ENCODE measurements around the gene XCR1.

The XCR1 gene

DNA sequence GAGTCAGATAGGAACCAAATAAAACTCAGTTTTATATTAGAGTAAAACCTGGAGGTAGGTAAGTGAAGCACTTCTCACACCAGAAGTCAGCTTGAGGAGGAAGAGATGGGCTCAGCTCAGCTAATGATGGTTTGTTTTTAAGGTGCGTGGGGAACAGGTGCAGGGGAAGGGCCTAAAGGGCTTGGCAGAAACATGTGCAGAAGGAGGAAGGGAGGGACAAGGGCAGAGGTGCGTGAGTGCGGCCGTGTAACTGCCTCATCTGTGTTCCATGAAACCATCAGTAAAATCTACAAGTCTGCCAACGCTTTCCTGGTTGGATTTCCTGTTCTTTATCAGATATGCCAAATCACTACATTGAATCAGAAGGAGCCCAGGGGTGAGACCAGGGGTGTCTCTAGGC lies 51.6 kb downstream of the XCR1 start:
- Histone ChIP-seq H3K4me3 (ENCODE audit: low read length) (no peak overlapping the region), H3K27me3 (ENCODE audit: control insufficient read depth, insufficient read depth, low read length) (no peaks in the 10 kb centered on the region), H3K4me1 (ENCODE audit: control insufficient read depth, insufficient read depth, low read length) (peaks cover 37% of the 10 kb centered on the region), H3K9ac (ENCODE audit: low read length) (no peak overlapping the region), H3K9me3 (ENCODE audit: control insufficient read depth, low read length) (no peaks in the 10 kb centered on the region), H3K36me3 (ENCODE audit: control insufficient read depth, insufficient read depth, low read length) (no peaks in the 10 kb centered on the region)

DNA sequence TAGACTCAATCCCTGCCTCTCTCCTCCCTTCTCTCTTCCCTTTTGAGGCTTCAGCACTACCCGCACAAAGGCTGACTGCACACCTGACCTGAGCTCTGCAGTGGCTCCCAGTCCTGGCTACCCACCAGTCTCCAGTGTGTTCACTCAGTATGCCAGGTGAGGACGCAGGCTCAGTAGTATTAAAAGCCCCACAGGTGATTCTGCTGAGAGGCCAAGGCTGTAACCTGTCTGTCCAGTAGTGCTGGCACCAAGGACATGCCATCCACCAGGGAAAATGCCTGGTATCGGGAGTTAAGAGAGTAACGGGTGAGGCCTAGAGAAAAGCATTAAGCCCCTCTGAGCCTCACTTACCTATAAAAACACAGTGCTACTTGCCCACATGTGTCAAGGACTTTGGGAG lies 52.6 kb downstream of the XCR1 start:
- peaks cover 36% of the 10 kb centered on the region for H3K4me1 ChIP-seq (ENCODE audit: control insufficient read depth, insufficient read depth, low read length)
- H3K36me3 ChIP-seq (ENCODE audit: control insufficient read depth, insufficient read depth, low read length) = no peaks in the 10 kb centered on the region

DNA sequence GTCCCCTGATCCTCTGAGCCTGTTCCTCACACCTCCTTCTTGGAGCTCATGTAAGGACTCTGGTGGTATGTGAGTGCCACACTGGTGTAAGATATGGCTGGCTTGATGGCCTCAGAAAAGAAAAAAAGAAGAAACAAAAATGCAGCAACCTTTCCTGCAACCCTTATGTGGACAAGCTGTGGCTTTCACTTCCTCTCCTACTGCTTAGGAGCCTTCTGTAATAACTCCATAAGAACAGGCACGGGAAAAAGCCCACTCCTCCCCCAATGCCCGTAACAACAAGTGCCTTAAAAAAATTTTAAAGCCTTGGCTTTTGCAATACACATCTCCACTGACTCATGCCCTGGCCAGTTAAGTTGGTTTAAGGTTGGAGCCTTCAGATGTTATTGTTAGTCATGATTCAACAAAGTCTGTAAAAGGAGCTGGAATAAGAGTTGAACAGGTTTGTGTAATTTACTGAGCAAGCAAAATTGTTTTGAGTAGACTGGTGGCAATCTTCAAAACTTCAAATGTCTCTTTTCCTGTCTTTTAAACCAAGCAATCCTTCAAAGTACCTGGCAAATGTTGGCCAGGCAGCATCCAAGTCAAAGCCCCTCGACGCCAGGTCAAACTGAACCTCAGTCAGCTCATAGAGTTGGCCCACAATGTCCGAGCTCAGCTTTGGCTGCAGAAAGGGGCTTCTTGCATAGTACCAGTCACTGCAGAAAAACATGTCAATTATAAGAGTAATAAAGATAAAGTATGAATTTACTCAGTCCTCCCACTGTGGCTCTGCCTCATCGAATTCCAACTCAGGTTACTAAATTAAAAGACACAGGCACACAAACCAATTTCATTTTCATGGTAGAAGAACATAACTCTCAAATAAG lies 54.5 kb downstream of the XCR1 start:
- Histone ChIP-seq H3K27me3 (ENCODE audit: control insufficient read depth, insufficient read depth, low read length) (no peaks in the 10 kb centered on the region), H3K9me3 (ENCODE audit: control insufficient read depth, low read length) (no peaks in the 10 kb centered on the region), H3K9ac (ENCODE audit: low read length) (no peak overlapping the region), H3K4me3 (ENCODE audit: low read length) (no peak overlapping the region), H3K36me3 (ENCODE audit: control insufficient read depth, insufficient read depth, low read length) (no peaks in the 10 kb centered on the region), H3K4me1 (ENCODE audit: control insufficient read depth, insufficient read depth, low read length) (peaks cover 20% of the 10 kb centered on the region)

More for the DNA sequence above, 52.6 kb downstream of the XCR1 start:
- Histone ChIP-seq H3K4me3 (ENCODE audit: low read length) (no peak overlapping the region), H3K9me3 (ENCODE audit: control insufficient read depth, low read length) (no peaks in the 10 kb centered on the region), H3K9ac (ENCODE audit: low read length) (no peak overlapping the region), H3K27me3 (ENCODE audit: control insufficient read depth, insufficient read depth, low read length) (no peaks in the 10 kb centered on the region)

DNA sequence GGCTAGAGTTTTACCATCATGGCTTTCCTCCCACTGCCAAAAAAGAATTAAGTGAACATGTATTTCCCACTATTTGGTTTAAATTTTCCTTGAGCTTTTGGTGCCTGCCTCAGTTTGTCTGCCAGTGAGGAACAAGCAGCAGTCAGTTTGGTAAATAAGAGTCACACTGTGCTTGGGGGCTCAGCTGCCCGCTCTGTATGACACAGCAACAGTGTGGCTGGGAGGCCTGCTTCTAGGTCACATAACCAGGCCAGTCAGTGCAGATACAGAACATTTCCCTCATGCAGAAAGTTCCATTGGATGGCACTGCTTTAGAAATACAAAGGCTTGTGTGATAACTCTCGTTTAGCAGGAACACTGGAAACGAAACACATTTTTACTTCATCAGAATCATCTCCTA lies 57.3 kb downstream of the XCR1 start:
- Histone ChIP-seq H3K9me3 (ENCODE audit: control insufficient read depth, low read length) (no peaks in the 10 kb centered on the region), H3K4me3 (ENCODE audit: low read length) (no peak overlapping the region), H3K9ac (ENCODE audit: low read length) (no peak overlapping the region), H3K36me3 (ENCODE audit: control insufficient read depth, insufficient read depth, low read length) (peaks cover 10% of the 10 kb centered on the region), H3K27me3 (ENCODE audit: control insufficient read depth, insufficient read depth, low read length) (no peaks in the 10 kb centered on the region), H3K4me1 (ENCODE audit: control insufficient read depth, insufficient read depth, low read length) (no peaks in the 10 kb centered on the region)

DNA sequence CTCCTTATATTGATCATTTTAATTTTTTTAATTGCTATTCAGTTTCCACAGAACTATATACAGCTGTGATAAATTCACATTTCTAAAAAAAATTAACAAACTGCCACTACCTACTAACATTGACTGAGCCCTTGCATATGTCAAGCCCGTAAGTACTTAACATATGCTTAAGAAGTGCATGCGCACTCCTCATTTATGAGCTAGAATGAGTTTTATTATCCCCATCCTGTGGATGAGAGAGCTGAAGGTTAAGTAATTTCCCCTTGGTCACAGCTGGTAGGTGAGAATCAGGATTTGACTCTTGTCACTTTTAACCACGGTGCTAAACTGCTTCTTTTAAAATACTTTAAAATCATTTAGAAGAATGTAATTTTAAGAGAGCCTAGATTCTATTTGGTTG lies 58.2 kb downstream of the XCR1 start:
- Histone ChIP-seq H3K9me3 (ENCODE audit: control insufficient read depth, low read length) (no peaks in the 10 kb centered on the region), H3K9ac (ENCODE audit: low read length) (no peak overlapping the region), H3K4me3 (ENCODE audit: low read length) (no peak overlapping the region), H3K36me3 (ENCODE audit: control insufficient read depth, insufficient read depth, low read length) (peaks cover 10% of the 10 kb centered on the region), H3K4me1 (ENCODE audit: control insufficient read depth, insufficient read depth, low read length) (no peaks in the 10 kb centered on the region), H3K27me3 (ENCODE audit: control insufficient read depth, insufficient read depth, low read length) (no peaks in the 10 kb centered on the region)

DNA sequence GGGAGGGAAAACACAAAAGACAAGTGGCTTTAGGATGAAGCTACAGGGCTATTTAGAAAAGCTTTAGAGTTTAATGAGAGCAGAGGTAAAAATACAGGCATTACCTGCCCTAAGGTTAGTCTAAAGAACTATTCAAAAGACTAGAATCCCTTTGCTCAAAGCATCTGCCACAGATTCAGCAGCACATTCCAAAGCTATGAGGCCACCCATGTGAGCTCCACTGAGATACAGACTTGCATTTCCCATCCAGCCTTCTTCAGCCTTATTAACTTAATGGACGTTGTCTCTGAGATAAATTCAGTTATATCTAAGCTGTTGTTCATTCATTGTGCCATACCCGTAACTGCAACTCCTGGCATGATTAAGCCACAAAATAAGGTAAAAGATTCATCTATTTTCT lies 58.6 kb downstream of the XCR1 start:
- Histone ChIP-seq H3K36me3 (ENCODE audit: control insufficient read depth, insufficient read depth, low read length) (peaks cover 10% of the 10 kb centered on the region), H3K4me3 (ENCODE audit: low read length) (no peak overlapping the region), H3K9me3 (ENCODE audit: control insufficient read depth, low read length) (no peaks in the 10 kb centered on the region), H3K9ac (ENCODE audit: low read length) (no peak overlapping the region), H3K4me1 (ENCODE audit: control insufficient read depth, insufficient read depth, low read length) (no peaks in the 10 kb centered on the region), H3K27me3 (ENCODE audit: control insufficient read depth, insufficient read depth, low read length) (no peaks in the 10 kb centered on the region)

DNA sequence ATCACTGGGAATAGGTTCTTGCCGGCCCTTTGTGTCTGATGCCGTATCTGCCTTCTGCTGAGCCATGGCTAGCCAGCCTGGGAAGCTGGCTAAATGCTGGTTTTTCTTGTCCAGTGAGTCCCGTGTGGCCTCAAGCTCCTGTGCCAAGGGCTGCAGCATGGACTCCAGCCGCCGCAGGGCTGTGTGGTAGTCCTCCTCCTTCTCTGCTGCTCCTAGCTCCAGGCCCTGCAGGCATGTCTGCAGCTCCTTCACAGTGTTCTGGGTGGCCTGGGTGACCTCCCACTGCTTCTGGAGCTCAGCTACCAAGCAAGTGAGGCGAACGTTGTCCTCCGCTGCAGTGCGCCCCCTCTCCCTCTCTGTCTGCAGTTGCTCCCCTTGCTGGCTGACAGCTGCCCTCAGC lies 59.1 kb downstream of the XCR1 start:
- Histone ChIP-seq H3K9ac (ENCODE audit: low read length) (no peak overlapping the region), H3K27me3 (ENCODE audit: control insufficient read depth, insufficient read depth, low read length) (no peaks in the 10 kb centered on the region), H3K4me1 (ENCODE audit: control insufficient read depth, insufficient read depth, low read length) (no peaks in the 10 kb centered on the region), H3K4me3 (ENCODE audit: low read length) (no peak overlapping the region), H3K9me3 (ENCODE audit: control insufficient read depth, low read length) (no peaks in the 10 kb centered on the region), H3K36me3 (ENCODE audit: control insufficient read depth, insufficient read depth, low read length) (peaks cover 10% of the 10 kb centered on the region)

DNA sequence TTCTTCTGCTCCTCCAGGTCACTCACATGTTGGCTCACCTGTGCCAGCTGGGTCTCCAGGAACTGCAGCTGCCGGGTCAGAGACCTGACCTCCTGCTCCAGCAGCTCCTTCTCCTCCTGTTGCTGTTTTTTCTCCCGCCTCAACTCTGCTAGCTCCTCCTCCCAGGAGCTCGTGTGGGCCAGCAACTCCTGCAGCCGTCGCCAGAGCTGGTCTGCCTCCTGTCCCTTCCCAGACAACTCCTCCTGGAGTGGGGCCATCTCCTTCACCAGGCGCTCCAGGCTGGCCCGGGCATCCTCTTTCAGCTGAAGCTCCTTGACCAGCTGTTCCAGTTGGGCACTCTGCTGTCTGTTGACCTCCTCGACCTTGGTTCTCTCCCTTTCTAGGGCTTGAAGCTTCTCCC lies 59.6 kb downstream of the XCR1 start:
- Histone ChIP-seq H3K9me3 (ENCODE audit: control insufficient read depth, low read length) (no peaks in the 10 kb centered on the region), H3K9ac (ENCODE audit: low read length) (no peak overlapping the region), H3K4me3 (ENCODE audit: low read length) (no peak overlapping the region), H3K36me3 (ENCODE audit: control insufficient read depth, insufficient read depth, low read length) (peaks cover 10% of the 10 kb centered on the region), H3K4me1 (ENCODE audit: control insufficient read depth, insufficient read depth, low read length) (no peaks in the 10 kb centered on the region), H3K27me3 (ENCODE audit: control insufficient read depth, insufficient read depth, low read length) (no peaks in the 10 kb centered on the region)
